ENCODE data around the gene GAL3ST2. TPM values are rescaled to one million over a fixed set of nuclear protein-coding genes. Genes with fewer than 3 reads are reported as not detected.

Gene GAL3ST2
- total RNA-seq, 4 donors from 2014 or later: 1.6 TPM; not detected in 3

DNA sequence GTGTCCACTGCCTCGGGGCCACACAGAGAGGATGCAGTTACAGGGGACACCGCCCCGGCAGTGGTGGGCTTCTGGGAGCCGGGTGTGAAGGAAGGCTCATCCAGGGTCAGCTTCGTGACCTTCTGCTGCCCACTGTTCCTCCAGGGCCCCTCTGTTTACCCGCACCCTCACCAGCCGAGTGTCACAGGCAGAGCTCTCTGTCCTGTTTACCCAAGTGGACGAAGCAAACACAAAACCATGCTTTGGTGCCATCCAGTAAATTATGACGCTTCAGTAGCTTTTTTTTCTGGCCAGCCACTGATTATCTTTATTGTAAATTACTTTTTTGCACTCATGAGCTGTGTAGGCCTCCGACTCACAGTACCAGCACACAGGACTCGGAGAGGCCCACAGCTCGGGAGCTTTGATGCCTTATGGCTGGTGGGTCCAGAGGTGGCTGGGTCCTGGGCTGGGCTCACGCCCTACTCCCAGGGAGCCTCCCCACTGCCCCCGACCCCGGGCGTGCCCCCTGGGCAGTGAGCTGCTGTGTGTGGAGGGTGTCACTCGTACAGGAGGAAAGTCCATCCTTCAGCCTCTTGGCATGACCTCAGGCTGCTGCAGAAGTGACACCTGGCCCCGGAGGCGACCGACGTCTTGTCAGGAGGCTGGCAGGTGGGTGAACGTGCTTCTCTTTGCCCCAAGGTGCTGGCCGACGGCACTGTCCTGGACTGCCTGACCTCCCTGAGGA is 32.4 kb upstream of the GAL3ST2 start:
- Histone ChIP-seq H3K36me3 (peaks cover 0 to 35% of the 10 kb centered on the region in 2 donors), H3K9me3 (no peaks in the 10 kb centered on the region), H3K4me3 (no peak overlapping the region), H3K27ac (no peak overlapping the region), H3K4me1 (no peaks in the 10 kb centered on the region), H3K27me3 (no peaks in the 10 kb centered on the region)
- intact Hi-C loops (cut with DNase I; ENCODE audit: low total_unique reads) (no loop called here), in situ Hi-C loops (cut with MboI; ENCODE audit: low sequenced_read_pairs in 4 of 4) (no loop called here)
- no peak for ATAC-seq
- DNase-seq: no peak
- TF ChIP-seq POLR2A (IDR thresholded peaks at IDR 0.05): no peak
- TF ChIP-seq, protein P1, sequence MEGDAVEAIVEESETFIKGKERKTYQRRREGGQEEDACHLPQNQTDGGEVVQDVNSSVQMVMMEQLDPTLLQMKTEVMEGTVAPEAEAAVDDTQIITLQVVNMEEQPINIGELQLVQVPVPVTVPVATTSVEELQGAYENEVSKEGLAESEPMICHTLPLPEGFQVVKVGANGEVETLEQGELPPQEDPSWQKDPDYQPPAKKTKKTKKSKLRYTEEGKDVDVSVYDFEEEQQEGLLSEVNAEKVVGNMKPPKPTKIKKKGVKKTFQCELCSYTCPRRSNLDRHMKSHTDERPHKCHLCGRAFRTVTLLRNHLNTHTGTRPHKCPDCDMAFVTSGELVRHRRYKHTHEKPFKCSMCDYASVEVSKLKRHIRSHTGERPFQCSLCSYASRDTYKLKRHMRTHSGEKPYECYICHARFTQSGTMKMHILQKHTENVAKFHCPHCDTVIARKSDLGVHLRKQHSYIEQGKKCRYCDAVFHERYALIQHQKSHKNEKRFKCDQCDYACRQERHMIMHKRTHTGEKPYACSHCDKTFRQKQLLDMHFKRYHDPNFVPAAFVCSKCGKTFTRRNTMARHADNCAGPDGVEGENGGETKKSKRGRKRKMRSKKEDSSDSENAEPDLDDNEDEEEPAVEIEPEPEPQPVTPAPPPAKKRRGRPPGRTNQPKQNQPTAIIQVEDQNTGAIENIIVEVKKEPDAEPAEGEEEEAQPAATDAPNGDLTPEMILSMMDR (IDR thresholded peaks at IDR 0.05 in 4 of 5, conservative IDR thresholded peaks at IDR 0.05 in 1 of 5): no peak

DNA sequence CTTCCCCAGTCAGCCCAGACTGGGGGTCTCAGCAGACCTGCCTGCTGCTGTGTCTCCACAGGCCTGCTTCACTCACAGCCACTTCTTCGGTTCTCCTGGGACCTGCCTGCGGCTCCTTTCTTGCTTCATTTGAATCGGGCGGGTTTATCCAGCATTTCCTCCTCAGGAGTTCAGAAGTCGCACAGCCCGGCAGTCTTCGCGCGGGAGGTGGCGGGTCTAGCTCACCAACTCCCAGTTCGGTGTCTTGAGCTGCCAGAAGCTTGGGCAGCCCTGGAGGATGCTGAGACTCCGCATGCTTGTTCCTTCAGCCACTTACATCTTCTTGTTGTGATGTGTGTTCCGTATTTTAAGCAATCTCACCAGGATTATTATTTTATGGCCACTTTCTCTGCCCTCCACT is 31.3 kb upstream of the GAL3ST2 start:
- Histone ChIP-seq H3K9me3 (no peaks in the 10 kb centered on the region), H3K27ac (no peak overlapping the region), H3K4me1 (no peaks in the 10 kb centered on the region), H3K27me3 (no peaks in the 10 kb centered on the region), H3K36me3 (peaks cover 0 to 39% of the 10 kb centered on the region in 2 donors), H3K4me3 (no peak overlapping the region)
- intact Hi-C loops (cut with DNase I; ENCODE audit: low total_unique reads): no loop called here
- no peak for DNase-seq
- in situ Hi-C loops (cut with MboI; ENCODE audit: low sequenced_read_pairs in 4 of 4): no loop called here
- TF ChIP-seq POLR2A (IDR thresholded peaks at IDR 0.05): no peak
- TF ChIP-seq, protein P1 (IDR thresholded peaks at IDR 0.05 in 4 of 5, conservative IDR thresholded peaks at IDR 0.05 in 1 of 5): no peak
- ATAC-seq: no peak

DNA sequence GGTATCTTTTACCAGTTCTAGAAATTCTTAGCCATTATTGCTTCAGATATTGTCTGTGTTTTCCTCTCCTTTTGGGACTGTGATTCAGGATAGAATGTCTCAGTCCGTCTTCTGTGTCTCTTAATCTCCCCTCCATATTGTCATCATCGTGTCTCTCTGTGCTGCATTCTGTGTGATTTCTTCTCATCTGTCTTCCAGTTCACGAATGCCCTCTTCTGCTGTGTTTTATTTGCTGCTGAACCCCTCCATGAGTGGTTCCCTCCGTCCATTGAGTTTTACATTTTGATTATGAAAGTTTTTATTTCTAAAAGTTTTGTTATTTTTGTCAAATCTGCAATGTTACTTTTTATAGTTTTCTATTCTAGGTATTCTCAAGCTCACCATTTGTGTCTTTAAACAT is 30.5 kb upstream of the GAL3ST2 start:
- intact Hi-C loops (cut with DNase I; ENCODE audit: low total_unique reads): no loop called here
- peaks cover 0 to 40% of the 10 kb centered on the region in 2 donors for H3K36me3 ChIP-seq

DNA sequence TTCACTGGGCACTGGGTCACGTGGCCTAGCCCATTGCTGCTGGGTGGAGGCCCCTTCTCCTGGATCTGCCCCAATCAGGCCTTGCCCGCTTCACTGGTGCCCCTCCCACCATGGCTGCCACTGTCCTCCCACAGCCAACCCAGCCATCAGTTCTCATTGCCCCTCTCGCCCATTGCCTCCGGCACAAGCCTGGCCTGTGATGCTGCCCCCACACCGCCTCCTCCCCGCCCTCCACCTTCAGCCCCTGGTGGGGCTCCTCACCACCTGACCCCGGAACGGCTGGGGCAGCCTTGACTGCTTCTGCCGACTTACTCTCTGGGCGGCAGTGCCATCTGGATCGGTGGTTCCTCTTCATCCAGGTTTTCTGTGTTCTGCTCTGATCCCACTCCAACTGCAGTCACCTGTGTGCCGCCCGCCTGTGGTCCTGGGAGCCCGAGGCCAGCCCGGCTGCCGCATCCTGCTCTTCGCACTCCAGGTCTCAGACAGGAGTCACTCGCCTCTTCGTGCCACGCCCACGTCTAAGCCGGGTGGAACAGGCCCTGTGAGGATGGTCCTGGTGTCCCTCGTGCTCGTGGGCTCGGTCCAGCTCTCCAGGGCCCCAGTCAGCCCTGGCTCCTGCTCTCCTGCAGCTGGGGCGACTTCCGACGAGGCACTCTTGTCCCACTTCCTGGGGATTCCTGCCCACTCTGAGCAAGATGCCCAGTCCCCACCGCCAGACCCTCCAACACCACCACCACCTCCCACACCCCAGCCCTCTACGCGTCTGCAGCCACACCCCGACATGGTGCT is 28.0 kb upstream of the GAL3ST2 start:
- intact Hi-C loops (cut with DNase I; ENCODE audit: low total_unique reads): no loop called here
- Histone ChIP-seq H3K36me3 (peaks cover 0 to 52% of the 10 kb centered on the region in 2 donors), H3K27ac (no peak overlapping the region), H3K9me3 (no peaks in the 10 kb centered on the region), H3K4me3 (no peak overlapping the region), H3K27me3 (no peaks in the 10 kb centered on the region), H3K4me1 (no peaks in the 10 kb centered on the region)
- TF ChIP-seq, protein P1 (IDR thresholded peaks at IDR 0.05 in 4 of 5, conservative IDR thresholded peaks at IDR 0.05 in 1 of 5): no peak
- TF ChIP-seq POLR2A (IDR thresholded peaks at IDR 0.05): no peak
- in situ Hi-C loops (cut with MboI; ENCODE audit: low sequenced_read_pairs in 4 of 4): no loop called here
- no peak for ATAC-seq
- no peak for DNase-seq

More for the DNA sequence above, 30.5 kb upstream of the GAL3ST2 start:
- H3K27me3 ChIP-seq: no peaks in the 10 kb centered on the region
- no peak for DNase-seq
- no peaks in the 10 kb centered on the region for H3K9me3 ChIP-seq
- in situ Hi-C loops (cut with MboI; ENCODE audit: low sequenced_read_pairs in 4 of 4): no loop called here
- H3K4me1 ChIP-seq: no peaks in the 10 kb centered on the region
- TF ChIP-seq POLR2A (IDR thresholded peaks at IDR 0.05): no peak
- TF ChIP-seq, protein P1 (IDR thresholded peaks at IDR 0.05 in 4 of 5, conservative IDR thresholded peaks at IDR 0.05 in 1 of 5): no peak
- no peak overlapping the region for H3K4me3 ChIP-seq
- no peak overlapping the region for H3K27ac ChIP-seq
- no peak for ATAC-seq

Data from gastrocnemius medialis (tissue), 4 donors.